Activated CD8-positive, alpha-beta memory T cell treated with anti-CD3 and anti-CD28 coated beads for 4 hours (primary cell): ENCODE data around the gene SIPA1.

Experiments
- DNase-seq, 2 donors: peaks; one replicate each; pipeline ENCODE4 v3.0.0-alpha.2; 2020; ENCODE audit warnings: low read depth in 2 of 2

The SIPA1 gene, protein sequence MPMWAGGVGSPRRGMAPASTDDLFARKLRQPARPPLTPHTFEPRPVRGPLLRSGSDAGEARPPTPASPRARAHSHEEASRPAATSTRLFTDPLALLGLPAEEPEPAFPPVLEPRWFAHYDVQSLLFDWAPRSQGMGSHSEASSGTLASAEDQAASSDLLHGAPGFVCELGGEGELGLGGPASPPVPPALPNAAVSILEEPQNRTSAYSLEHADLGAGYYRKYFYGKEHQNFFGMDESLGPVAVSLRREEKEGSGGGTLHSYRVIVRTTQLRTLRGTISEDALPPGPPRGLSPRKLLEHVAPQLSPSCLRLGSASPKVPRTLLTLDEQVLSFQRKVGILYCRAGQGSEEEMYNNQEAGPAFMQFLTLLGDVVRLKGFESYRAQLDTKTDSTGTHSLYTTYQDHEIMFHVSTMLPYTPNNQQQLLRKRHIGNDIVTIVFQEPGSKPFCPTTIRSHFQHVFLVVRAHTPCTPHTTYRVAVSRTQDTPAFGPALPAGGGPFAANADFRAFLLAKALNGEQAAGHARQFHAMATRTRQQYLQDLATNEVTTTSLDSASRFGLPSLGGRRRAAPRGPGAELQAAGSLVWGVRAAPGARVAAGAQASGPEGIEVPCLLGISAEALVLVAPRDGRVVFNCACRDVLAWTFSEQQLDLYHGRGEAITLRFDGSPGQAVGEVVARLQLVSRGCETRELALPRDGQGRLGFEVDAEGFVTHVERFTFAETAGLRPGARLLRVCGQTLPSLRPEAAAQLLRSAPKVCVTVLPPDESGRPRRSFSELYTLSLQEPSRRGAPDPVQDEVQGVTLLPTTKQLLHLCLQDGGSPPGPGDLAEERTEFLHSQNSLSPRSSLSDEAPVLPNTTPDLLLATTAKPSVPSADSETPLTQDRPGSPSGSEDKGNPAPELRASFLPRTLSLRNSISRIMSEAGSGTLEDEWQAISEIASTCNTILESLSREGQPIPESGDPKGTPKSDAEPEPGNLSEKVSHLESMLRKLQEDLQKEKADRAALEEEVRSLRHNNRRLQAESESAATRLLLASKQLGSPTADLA

GRCh38 chr11:65637794-65638419, at the start of gene SIPA1:
Gene SIPA1 (plus strand): TSS chr11:65638101. CDS start chr11:65640922, 2,821 bp downstream.
- peak in 1 of 2 donors; percentile 31 for DNase-seq

DNA sequence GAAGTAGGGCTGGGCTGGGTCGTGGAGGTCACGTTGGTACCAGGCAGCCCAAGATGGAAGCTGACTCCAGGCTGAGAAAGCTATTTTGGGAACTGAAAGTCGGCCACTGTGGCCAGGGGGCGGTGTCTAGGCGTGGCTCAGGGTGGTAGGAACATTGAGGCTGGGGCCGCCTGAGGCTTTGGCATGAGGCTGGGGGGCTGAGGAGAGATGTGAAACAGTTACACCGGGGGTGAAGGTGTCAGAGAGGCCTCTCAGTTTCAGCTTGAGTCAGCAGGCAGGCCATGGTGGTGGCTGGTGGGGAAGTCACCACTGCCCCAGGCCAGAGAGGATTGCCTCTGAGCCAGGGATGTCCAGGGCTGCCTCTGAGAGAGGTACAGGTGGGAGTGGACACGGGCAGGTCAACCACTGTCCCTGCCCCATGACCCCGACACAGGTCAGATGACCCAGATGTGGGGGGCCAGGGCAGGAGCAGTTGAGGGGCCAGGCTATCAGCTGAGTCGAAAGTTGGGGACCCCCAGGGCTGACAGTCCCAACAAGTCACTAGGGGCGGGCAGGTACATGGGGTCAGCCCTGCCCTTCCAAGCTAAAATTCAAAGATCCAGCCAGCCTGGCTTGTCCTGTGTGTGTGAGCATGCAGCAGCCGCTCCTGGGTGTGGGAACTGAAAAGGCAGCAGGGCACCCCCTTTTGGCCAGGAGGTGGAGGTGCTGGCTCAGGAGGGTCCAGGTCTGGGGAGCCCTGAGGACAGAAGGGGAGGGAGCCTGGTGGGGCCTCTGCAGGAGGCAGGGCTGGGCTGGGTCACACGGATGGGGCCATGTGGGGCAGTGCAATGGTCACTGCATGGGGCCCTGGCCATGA, 49.5 kb upstream of the SIPA1 start:
- peak in 1 of 2 donors; percentile 59 for DNase-seq

GRCh38 chr11:65589444-65590239, 48.3 kb upstream of the SIPA1 start:
- DNase-seq, result no peak

- no peak for DNase-seq
These were observed 47.6 kb upstream of the SIPA1 start for GRCh38 chr11:65590240-65590738.

DNA sequence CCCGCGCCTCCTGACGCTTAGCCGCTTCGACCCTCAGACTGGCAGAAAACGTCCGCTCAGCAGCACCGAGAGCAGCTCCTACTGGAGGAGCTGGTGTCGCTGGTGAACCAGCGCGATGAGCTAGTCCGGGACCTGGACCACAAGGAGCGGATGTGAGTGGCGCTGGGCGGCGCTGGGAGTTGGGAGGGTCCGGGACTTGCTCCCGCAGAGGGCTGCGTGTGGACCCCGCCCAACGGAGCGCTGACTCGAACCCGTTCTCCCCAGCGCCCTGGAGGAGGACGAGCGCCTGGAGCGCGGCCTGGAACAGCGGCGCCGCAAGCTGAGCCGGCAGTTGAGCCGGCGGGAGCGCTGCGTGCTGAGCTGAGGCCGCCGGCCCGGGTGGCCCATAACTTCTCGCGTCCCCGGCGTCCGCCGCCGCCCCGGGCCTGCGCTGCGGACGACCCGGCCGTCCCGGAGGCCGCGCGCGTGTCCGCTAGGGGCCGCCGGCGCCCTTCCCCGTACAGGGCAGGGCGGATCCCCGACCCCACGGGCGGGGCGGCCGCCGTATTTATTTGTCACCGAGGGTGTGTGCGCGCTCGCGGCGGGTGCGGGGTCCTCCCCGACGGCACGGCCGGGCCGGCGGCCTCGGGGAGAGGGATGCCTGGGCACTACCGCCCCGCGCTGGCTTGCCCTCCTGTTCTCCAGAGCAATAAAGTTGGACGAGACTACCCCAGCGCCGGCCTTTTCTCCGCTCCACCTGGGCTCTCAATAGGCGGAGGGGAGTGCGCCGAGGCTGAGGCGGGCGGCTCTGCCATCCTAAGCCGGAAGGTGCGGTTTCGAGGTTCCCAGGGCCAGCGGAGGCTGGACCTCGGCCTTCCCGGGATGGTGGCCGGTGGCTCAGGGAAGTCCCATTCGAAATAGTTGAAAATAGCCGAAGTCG, 45.7 kb upstream of the SIPA1 start:
- DNase-seq, result no peak

- no peak for DNase-seq
These were observed 44.9 kb upstream of the SIPA1 start for GRCh38 chr11:65592858-65593517.

- DNase-seq, result no peak
These were observed 44.1 kb upstream of the SIPA1 start for GRCh38 chr11:65593518-65594414.

- no peak for DNase-seq
These were observed 42.8 kb upstream of the SIPA1 start for GRCh38 chr11:65595131-65595530.

DNA sequence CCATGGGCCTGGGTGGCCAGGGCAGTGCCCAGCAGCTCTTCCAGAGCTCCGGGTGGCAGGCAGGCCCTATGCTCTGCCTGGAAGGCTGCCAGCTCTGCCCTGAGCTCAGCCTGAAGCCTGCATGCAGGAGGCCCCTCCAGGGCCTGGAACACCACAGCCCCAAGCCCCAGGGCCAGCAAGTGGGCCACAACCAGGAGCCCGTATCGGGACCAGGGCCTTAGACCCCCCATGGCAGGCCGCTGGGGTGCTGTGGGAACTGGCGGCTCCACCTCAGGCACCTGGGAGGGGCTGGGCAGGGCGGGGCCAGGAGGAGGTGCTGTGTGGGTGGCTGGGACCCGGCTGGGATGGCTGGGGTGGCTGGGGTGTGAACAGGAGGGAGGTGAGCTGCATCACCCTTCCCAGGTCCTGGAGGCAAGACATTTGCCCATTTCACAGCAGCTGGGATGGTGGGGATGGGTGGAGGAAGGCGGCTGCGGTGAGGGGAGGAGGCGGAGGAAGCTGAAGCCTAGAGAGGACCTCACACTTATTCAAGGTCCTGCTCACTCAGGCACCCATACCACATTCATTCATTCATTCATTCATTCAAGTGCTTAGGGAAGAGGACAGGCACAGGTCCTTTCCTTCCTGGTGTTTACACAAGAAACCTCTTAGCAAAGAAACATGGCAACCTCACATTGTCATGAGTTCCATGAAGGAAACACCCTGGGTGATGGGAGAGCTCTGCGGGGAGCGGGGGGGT, 42.2 kb upstream of the SIPA1 start, which contains the start of gene KCNK7:
Gene KCNK7, minus strand, starts transcription at position 258 of the 739 bp plus-strand sequence. Its CDS starts 28 bp downstream, at position 230.
- DNase-seq, result no peak

DNA sequence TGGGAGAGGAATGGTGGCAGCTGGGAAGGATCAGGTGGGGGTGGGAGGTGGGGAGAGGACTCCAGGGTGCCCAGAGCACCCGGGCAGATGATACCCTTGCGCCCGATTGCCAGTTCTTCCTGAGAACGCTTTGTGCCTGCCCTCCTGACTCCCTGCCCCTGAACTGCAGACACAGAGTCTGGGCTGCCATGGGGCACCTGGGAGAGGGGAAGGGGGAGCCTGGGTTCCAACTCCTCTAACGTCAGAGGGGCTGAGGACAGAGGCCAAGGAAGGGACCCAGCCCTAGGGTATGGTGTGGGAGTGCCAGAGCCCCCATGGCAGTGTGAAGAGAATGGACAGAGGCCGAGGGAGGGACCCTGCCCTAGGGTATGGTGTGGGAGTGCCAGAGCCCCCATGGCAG, 41.4 kb upstream of the SIPA1 start:
- DNase-seq, result no peak

GRCh38 chr11:65598258-65598699, 39.6 kb upstream of the SIPA1 start:
- DNase-seq, result no peak

DNA sequence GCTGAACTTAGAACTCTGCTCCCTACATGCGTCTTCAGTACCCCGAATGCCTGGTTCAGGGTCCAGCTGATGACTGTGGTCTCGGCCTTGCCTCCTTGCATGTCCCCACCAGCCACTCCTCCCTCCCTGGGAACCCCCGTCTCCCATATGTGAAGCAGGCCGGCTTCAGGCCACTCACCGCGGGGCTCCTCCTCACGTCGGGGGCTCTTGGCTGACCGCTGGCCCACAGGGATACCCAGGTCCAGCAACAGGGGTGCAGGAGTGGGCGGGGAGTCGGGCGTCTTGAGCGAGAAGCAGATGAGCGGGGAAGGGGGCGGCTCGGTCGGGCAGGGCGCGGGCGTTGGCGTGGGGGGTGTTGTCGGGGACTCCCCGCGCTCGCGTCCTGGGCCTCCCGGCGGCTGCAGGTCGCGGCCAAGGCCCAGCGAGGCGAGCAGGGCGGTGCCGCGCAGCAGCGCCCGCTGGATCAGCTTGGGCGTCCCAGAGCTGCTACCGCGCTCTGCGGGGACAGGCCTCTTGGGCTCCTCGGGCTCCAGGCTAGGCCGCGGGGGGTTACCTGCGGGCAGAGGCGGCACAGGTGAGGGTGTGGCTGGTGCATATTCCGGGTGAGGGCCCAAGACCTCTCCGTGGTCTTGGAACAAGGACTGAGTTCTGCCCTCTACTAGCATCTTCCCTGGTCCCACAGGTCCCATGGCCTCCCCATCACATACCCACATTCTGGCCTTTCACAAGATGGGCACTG, 38.5 kb upstream of the SIPA1 start:
- no peak for DNase-seq

- no peak for DNase-seq
These were observed 38.0 kb upstream of the SIPA1 start for GRCh38 chr11:65599955-65600246.

DNA sequence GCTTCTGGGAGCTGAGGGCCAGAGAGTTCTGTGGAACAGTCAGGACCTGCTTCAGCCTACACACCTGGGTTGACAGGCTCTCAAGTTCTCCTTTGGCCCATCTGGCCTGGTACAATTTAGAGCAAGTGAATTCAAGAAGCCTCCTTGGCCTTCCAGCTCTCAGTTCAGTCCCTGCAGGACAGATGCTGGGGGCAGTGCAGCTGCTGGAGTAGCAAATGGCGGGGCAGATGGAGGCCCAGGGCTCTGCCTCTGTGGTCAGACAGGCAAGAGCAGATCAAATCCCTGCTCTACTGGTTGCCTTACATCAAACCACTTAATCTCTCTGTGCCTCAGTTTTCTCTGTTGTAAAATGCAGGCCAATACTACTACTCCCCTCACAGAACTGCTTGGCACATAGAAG, 33.6 kb upstream of the SIPA1 start:
- DNase-seq, result no peak

DNA sequence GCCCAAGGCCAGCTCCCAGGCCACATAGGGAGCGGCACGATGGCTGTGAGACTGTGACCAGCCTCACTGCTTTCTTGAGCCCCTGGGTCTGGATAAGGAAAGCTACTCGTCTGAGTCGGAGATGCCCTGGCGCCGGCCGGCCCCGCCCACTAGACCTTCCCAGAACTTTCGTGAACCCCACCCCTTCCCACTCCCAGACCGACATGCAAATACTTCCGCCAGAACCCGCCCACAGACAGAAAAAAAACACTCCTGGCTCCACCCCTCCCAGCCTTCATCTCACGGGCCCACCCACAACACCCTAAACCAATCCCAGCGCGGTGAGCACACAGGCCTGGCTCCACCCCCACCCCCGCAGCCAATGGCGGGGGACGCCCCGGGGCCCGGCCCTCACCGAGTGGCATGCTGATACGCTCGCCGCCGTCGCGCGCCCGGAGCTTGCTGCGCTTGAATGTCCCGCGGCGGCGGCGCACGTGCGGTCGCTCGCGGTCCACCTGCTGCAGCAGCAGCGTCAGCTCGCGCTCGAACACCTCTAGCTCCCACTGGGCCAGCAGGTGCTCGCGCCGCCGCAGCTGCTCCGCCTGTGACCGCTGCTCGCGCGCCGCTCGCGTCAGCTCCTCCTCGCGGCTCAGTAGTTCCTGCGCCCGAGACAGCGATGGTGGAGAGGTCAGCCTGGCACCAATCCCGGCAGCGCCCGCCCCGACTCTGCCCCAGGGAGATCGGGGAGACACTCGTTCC, 30.9 kb upstream of the SIPA1 start:
- DNase-seq, result no peak
